ENCODE results near the gene ASPM. TPM values are rescaled to one million over a fixed set of nuclear protein-coding genes. Genes with fewer than 3 reads are reported as not detected.

The ASPM gene
- total RNA-seq, 4 donors from 2014 or later, result under 0.01 to 3.2 (median 1.7) TPM

DNA sequence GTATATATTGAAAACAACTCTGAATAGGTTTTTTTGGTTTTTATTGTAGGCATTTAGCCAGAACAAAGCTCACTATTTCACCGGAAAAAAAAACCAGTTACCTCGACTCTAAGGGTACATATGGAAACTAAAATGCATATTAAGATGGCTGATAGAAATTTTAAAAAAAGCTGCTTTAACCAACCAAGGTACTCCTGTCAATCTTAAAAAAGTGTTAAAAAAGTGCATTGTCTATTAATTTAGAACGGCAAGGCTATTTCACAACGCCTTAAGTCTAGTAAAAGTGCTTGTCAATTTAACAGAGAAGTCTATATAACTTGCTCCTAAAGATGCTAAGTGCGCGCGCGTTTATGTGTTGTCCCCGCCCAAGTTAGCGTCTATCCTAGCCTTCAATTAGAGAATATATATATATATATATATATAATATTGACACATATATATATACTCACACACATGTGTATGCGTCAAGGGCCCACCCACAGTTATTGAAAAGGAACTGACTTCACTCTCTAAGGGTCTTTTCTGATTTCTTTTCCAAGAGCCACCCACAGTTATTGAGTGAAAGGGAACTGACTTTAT is 934 bp downstream of the ASPM start:
- TF ChIP-seq, protein P1, sequence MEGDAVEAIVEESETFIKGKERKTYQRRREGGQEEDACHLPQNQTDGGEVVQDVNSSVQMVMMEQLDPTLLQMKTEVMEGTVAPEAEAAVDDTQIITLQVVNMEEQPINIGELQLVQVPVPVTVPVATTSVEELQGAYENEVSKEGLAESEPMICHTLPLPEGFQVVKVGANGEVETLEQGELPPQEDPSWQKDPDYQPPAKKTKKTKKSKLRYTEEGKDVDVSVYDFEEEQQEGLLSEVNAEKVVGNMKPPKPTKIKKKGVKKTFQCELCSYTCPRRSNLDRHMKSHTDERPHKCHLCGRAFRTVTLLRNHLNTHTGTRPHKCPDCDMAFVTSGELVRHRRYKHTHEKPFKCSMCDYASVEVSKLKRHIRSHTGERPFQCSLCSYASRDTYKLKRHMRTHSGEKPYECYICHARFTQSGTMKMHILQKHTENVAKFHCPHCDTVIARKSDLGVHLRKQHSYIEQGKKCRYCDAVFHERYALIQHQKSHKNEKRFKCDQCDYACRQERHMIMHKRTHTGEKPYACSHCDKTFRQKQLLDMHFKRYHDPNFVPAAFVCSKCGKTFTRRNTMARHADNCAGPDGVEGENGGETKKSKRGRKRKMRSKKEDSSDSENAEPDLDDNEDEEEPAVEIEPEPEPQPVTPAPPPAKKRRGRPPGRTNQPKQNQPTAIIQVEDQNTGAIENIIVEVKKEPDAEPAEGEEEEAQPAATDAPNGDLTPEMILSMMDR (IDR thresholded peaks at IDR 0.05), result no peak
- DNase-seq (ENCODE audit: low spot score) (no peak), ATAC-seq (ENCODE audit: low FRiP score) (no peak)

DNA sequence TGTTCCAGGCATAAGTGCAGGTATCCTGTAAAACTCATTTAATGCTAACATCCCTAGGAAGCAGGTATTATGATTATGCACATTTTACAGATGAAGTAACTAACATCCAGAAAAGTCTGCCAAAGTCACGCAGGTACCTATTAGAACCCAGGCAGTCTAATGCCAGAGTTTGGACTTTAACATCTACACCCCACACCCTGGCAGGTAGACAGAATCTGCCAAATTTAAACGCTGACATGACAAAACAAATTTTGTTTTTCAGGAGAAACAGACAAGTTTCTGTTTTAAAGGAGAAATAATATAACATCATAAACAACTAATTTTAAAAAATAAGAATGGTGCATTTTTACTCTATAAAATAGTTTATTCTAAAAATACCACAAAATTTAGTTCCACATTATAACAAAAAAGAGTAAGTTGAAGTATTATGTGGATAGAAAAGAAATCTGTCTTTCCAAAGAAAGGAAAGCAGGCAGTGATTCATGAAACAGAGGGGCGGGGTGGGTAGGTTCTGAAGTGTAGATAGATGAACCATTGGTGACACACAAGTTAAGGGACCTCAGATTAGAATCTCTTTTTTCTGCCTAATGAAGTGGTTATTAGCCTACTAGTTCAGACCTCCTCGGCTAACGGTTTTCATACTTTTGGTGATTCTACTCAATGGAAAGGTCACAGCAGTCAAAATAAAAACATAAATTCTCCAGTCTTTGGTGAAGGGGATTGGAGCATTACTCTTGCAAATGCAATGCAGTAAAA is 1.7 kb downstream of the ASPM start:
- no peak for DNase-seq (ENCODE audit: low spot score)

DNA sequence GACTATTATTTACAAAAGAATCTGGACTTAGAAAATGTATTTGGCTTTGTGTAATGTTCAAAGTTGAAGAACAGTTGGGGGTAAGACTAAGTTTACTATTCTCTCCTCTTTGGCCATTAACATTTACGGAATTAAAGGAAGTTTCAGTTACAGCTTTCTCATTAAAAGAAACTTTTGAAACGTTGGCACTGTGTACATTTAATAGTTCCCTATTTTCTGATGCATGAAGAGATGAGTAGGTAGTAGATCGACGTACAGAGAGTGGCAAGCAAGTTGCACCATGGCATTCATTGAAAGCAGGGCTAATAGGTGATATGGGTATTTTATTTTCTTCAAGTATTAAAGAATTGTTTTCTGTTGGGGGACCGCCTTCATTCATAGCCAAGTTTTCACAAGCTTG is 3.2 kb downstream of the ASPM start:
- TF ChIP-seq, protein P1 (IDR thresholded peaks at IDR 0.05), result no peak
- DNase-seq (ENCODE audit: low spot score), result no peak
- no peak for ATAC-seq (ENCODE audit: low FRiP score)

More for the DNA sequence above, 1.7 kb downstream of the ASPM start:
- ATAC-seq (ENCODE audit: low FRiP score), result no peak
- TF ChIP-seq, protein P1 (IDR thresholded peaks at IDR 0.05), result no peak

DNA sequence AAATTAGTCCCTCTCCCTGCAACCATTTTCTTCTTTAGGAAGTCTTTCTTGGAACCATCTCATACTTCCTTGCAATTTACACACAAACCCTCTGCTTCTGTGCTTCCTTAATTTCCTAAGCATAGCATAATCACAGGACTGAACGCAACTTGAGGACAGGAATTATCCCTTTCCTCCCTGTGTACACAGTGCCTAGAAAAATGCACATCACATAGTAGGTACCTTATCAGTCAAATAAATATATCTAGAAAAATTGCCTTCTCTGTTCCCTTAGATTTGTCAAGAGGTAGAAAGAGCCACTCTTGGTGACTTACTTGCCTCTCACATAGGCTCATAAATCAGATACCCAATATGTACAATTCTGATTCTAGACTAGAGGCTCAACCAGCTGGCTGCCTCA is 4.9 kb downstream of the ASPM start:
- DNase-seq (ENCODE audit: low spot score), result no peak
- no peak for ATAC-seq (ENCODE audit: low FRiP score)
- TF ChIP-seq, protein P1 (IDR thresholded peaks at IDR 0.05), result no peak

DNA sequence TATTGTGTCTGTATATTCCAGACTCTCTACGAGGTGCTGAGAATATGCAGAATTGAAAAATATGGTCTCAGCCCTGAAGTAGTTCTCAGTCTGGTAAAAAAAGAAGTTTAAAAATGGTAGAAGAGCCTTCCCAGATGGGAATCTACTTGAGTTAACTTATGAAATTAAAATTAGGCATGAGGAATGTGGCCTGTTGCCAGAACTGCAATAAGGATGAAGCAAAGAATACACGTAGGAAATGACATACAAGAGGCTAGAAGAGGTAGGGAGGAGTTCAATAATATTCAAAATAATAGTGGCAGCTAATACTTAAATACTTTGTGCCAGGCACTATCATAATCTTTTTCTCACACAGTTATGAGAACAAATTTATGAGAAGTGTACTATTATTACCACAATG is 6.3 kb downstream of the ASPM start:
- DNase-seq (ENCODE audit: low spot score) (no peak), ATAC-seq (ENCODE audit: low FRiP score) (no peak)
- TF ChIP-seq, protein P1 (IDR thresholded peaks at IDR 0.05), result no peak

DNA sequence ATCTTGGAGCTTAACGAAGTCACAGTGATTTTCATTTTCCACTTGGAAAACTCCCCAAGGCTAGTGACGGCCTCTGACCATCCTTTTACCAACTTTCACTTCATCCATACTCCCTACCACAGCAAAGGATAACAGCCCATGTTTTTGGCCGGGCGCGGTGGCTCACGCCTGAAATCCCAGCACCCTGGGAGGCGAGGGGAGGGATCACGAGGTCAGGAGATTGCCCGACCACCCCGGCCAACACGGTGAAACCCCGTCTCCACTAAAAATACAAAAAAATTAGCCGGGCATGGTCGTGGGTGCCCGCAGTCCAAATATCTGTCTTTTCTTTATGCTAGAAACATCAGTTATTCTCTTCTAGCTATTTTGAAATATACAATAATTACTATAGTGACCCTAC is 7.3 kb downstream of the ASPM start:
- TF ChIP-seq, protein P1 (IDR thresholded peaks at IDR 0.05), result no peak
- no peak for ATAC-seq (ENCODE audit: low FRiP score)
- DNase-seq (ENCODE audit: low spot score), result no peak

DNA sequence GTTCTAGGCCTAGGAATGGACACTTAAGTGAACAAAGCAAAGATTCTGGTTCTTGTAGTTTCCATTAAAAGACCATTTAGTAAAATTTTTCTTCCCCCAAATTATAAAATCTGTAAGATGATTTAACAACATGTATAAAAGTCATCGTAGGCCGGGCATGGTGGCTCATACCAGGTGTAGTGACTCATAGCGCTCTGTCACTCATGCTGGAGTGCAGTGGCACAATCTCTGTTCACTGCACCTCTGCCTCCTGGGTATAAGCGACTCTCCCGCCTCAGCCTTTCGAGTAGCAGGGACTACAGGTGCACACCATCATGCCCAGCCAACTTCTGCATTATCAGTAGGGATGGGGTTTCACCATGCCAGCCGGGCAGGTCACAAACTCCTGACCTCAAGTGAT is 9.1 kb downstream of the ASPM start:
- TF ChIP-seq, protein P1 (IDR thresholded peaks at IDR 0.05), result no peak
- ATAC-seq (ENCODE audit: low FRiP score) (no peak), DNase-seq (ENCODE audit: low spot score) (no peak)

All from omental fat pad (tissue), 4 donors.